ENCODE results near the gene DNAJB6.

DNAJB6 gene

DNA sequence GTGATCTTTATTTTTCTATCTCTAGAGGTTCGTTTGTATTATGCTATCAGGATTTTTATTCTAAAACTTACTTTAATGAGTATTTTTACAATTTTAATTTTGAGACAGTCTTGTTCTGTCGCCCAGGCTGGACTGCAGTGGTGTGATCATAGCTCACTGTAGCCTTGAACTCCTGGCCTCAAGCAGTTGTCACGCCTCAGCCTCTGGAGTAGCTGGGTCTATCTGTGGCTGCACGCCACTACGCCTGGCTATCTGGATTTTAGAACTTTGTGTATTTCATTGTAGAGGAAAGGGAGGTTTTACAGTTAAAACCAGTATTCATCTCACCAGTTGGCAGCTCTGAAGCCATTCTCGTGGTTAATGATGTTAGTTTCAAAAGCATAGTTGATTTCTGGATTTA, 25.9 kb downstream of the DNAJB6 start:
- no peak overlapping the region for H3K4me3 ChIP-seq (ENCODE audit: low read depth, low read length)

DNA sequence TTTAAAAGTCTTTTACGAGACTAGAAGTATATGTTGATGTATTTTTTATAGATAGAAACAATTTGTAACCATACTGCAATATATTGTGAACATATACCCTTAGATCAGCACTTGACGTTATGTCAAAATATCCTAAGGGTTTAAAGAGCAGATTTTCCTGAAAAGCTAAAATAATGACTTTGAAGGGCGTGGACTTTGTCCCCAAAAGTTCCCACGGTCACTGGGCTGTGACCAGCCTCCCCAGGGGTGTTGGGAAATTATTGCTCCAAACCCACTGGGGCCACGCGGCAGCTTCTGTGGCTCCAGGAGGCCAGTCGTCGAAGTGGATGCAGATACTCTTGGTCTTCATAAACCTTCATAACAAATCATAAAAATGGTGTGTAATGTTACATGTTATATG, 29.9 kb downstream of the DNAJB6 start:
- H3K4me3 ChIP-seq (ENCODE audit: low read depth, low read length) = no peak overlapping the region

GRCh38 chr7:157368955-157369354, 32.2 kb downstream of the DNAJB6 start:
- no peak overlapping the region for H3K4me3 ChIP-seq (ENCODE audit: low read depth, low read length)

DNA sequence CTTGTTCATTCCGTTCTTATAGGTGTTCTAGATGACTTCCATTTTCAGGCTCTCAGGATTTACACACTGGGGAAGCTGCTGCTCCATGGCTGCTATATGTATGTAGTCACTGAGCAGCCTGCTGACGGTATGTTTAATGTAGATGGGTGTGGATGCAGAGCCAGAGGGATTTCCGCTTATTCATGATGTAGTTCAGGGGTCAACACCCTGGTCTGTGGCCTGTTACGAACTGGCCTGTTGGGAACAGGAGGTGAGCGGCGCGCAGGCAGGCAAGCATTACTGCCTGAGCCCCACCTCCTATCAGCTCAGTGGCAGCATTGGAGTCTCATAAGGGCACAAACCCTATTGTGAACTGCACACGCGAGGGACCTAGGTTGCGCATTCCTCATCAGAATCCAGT, 33.9 kb downstream of the DNAJB6 start:
- H3K4me3 ChIP-seq (ENCODE audit: low read depth, low read length) = no peak overlapping the region

GRCh38 chr7:157371296-157371695, 34.5 kb downstream of the DNAJB6 start:
- H3K4me3 ChIP-seq (ENCODE audit: low read depth, low read length) = no peak overlapping the region

DNA sequence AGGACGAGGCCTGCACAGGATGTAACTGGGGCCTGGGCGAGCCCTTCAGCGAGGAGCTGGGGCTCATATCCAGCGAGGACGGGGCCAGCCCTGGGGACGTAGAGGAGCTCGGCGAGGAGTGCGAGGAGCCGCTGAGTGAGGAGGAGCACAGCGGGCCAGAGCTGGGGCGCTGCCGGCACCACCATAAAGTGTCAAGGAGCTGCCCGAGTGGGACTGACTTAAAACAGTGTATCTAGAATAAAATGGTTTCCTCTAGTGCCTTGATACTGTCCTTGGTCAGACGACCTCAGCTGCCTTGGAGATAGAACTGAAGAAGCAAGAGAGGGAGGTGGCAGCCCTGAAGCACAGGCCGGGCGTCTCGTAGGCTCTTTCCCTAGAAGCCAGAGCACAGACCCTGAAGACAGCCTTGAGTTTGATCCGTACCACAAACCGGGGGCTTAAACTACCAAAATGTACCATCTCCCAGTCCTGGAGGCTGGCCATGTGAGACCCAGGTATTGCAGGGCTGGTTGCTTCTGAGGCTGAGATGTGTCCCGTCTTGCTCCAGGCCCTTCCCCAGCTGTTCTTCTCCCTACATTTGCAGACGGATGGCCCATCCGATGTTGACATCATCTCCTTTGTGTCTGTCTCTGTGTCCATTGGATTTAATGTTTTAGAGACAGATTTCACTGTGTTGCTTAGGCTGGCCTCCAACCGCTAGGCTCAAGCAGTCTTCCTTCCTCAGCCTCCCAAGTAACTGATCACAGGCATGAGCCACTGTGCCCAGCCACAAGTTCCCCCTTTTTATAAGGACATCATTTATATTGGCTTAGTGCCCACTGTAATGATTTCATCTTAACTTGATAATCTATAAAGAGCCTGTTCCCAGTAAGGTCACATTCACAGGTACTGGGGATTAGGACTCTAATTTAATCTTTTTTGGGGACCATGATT, 35.8 kb downstream of the DNAJB6 start:
- no peak overlapping the region for H3K4me3 ChIP-seq (ENCODE audit: low read depth, low read length)

DNA sequence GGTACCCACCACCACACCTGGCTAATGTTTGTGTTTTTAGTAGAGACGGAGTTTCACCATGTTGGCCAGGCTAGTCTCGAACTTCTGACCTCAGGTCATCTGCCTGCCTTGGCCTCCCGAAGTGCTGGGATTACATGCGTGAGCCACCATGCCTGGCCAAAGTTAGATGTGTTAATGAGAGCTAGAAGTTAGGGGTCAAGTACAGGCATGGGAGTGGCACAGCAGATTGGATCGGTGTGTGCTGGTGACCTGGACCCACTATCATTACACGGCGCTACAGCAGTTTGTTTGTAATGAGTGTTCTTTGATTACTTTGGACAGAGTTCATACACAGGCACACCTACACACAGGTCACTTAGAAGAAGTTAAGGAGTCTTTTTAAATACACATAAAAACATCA, 36.7 kb downstream of the DNAJB6 start:
- H3K4me3 ChIP-seq (ENCODE audit: low read depth, low read length) = no peak overlapping the region

- H3K4me3 ChIP-seq (ENCODE audit: low read depth, low read length) = no peak overlapping the region
These were observed 38.6 kb downstream of the DNAJB6 start for GRCh38 chr7:157375410-157375809.

GRCh38 chr7:157377436-157378124, 40.8 kb downstream of the DNAJB6 start:
- no peak overlapping the region for H3K4me3 ChIP-seq (ENCODE audit: low read depth, low read length)

DNA sequence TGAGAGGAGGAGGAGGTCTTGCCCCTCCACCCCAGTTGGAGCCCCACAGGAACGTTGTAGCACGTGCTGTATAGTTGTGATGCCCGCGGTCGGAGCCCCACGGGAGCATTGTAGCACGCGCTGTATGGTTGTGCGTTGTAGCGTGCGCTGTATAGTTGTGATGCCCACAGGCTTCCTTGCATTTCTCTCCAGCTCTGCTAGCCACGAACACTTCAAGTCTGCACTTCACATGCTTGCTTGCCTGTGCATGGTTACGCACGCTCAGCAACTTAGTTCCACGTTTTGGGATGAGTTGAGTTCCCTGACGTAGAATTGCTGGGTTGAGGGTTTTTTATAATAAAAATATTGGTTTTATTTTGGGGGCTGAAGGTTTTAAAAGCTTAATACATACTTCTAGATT, 41.6 kb downstream of the DNAJB6 start:
- no peak overlapping the region for H3K4me3 ChIP-seq (ENCODE audit: low read depth, low read length)

- H3K4me3 ChIP-seq (ENCODE audit: low read depth, low read length) = no peak overlapping the region
These were observed 42.7 kb downstream of the DNAJB6 start for GRCh38 chr7:157379493-157379892.

GRCh38 chr7:157380416-157380815, 43.6 kb downstream of the DNAJB6 start:
- no peak overlapping the region for H3K4me3 ChIP-seq (ENCODE audit: low read depth, low read length)

DNA sequence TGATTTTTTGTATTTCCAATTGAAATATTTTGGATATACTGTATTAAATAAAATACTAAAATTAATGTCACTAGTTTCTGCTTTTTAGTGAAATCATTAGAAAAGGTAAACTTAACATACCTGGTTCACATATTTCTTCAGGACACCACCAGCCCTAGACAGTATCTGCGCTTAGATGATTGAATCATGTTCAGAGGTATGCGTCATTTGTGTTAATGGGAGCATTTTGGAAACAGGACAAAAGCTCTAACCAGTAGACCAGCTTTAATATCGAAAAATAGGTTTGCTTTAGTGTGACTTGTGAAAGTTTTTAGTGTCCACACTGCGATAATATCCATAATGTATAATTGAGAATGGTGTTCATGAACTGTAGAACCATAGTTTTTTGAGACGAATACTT, 47.1 kb downstream of the DNAJB6 start:
- no peak overlapping the region for H3K4me3 ChIP-seq (ENCODE audit: low read depth, low read length)

DNA sequence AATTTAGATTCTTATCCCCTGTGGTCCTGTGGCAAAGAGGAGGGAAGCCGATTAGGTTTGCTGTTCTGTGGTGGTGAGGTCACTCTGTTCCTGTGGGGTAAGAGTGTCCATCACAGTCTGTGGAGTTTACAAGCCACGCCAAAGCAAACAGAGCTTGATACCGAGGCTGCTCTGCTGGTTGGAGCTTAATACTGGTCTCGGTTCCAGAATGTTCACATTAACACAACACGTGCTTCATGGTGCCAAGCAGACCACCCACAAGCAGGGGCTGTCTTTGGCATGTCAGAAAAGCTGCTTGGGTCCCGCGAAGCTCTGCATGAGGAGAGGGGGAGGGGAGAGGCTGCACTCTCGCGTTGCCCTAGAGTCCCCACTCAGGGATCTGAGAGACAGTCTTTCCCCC, 47.5 kb downstream of the DNAJB6 start:
- H3K4me3 ChIP-seq (ENCODE audit: low read depth, low read length) = no peak overlapping the region

GRCh38 chr7:157386979-157387800, 50.4 kb downstream of the DNAJB6 start:
- no peak overlapping the region for H3K4me3 ChIP-seq (ENCODE audit: low read depth, low read length)

- H3K4me3 ChIP-seq (ENCODE audit: low read depth, low read length) = no peak overlapping the region
These were observed 51.5 kb downstream of the DNAJB6 start for GRCh38 chr7:157388301-157388700.

- H3K4me3 ChIP-seq (ENCODE audit: low read depth, low read length) = no peak overlapping the region
These were observed 53.3 kb downstream of the DNAJB6 start for GRCh38 chr7:157389951-157390730.

- no peak overlapping the region for H3K4me3 ChIP-seq (ENCODE audit: low read depth, low read length)
These were observed 54.4 kb downstream of the DNAJB6 start for GRCh38 chr7:157391036-157391710.

- H3K4me3 ChIP-seq (ENCODE audit: low read depth, low read length) = no peak overlapping the region
These were observed 55.6 kb downstream of the DNAJB6 start for GRCh38 chr7:157392256-157393037.
